Hindlimb muscle (tissue), 1 donor: ENCODE measurements around the gene SLCO2A1. TPM values are rescaled to one million over a fixed set of nuclear protein-coding genes. Genes with fewer than 3 reads are reported as not detected.

Experiments used
- DNase-seq: peaks from one replicate; pipeline ENCODE4 v3.0.0-alpha.2; 2013
- polyA plus RNA-seq: library from polyadenylated mRNA; unstranded; fragments of 120-200 nt; gene quantifications from one replicate; pipeline ENCODE4 v1.2.1, GENCODE V29; 2013; ENCODE audit not compliant: insufficient read length

The SLCO2A1 gene
- polyA plus RNA-seq, 1 donor: 1.4 TPM

- peak; percentile 65 for DNase-seq
Measured at GRCh38 chr3:133895208-133896001, 134.3 kb downstream of the SLCO2A1 start, which contains the start of gene RAB6B. Gene RAB6B (minus strand): TSS chr3:133895882. CDS start chr3:133895466, 416 bp downstream.

- no peak for DNase-seq
Measured at GRCh38 chr3:133894353-133895207, 135.1 kb downstream of the SLCO2A1 start.

GRCh38 chr3:133893683-133894352 is 135.9 kb downstream of the SLCO2A1 start:
- no peak for DNase-seq

GRCh38 chr3:133892541-133893231 is 137.0 kb downstream of the SLCO2A1 start:
- DNase-seq: no peak

GRCh38 chr3:133891662-133892378 is 137.9 kb downstream of the SLCO2A1 start:
- DNase-seq: no peak

GRCh38 chr3:133890972-133891644 is 138.6 kb downstream of the SLCO2A1 start:
- no peak for DNase-seq

- no peak for DNase-seq
Measured at GRCh38 chr3:133890037-133890436, 139.7 kb downstream of the SLCO2A1 start.

- DNase-seq: no peak
Measured at GRCh38 chr3:133888726-133889340, 140.9 kb downstream of the SLCO2A1 start.

GRCh38 chr3:133887803-133888703 is 141.7 kb downstream of the SLCO2A1 start:
- DNase-seq: no peak

GRCh38 chr3:133887074-133887802 is 142.5 kb downstream of the SLCO2A1 start:
- DNase-seq: no peak

- DNase-seq: no peak
Measured at GRCh38 chr3:133886031-133886722, 143.5 kb downstream of the SLCO2A1 start.

GRCh38 chr3:133884887-133885711 is 144.6 kb downstream of the SLCO2A1 start:
- no peak for DNase-seq

GRCh38 chr3:133884054-133884886 is 145.5 kb downstream of the SLCO2A1 start:
- DNase-seq: no peak

- DNase-seq: no peak
Measured at GRCh38 chr3:133883641-133884040, 146.1 kb downstream of the SLCO2A1 start.

GRCh38 chr3:133882986-133883586 is 146.6 kb downstream of the SLCO2A1 start:
- no peak for DNase-seq
